HCT116 (cell line): ENCODE data around the gene VCAN.

Experiments used
- CTCF ChIP-seq, 3 experiments: fragments of 200-600 bp in 1 of 3; sonication (generic) in 1 of 3; IDR thresholded peaks in 2 of 3; conservative IDR thresholded peaks in 1 of 3; 2 replicates each; pipeline ENCODE4 v1.5.1; 2012 to 2017; ENCODE audit warnings: low read depth in 2 of 3, low read length in 2 of 3, antibody characterized with exemption in 1 of 3, borderline replicate concordance in 1 of 3, control low read depth in 1 of 3, mild to moderate bottlenecking in 1 of 3, mixed read lengths in 1 of 3, mixed run types in 1 of 3, moderate library complexity in 1 of 3; ENCODE audit not compliant: insufficient read depth in 1 of 3
- TCF7L2 ChIP-seq: IDR thresholded peaks from 2 replicates; pipeline ENCODE4 v1.7.0; 2011; ENCODE audit warnings: borderline replicate concordance, inconsistent platforms; ENCODE audit not compliant: insufficient read depth, insufficient read length; ENCODE audit errors: extremely low read depth
- TF ChIP-seq, protein P1 (sequence below): IDR thresholded peaks from 2 replicates; pipeline ENCODE4 v1.6.1; 2011; ENCODE audit warnings: mild to moderate bottlenecking, low read length, moderate library complexity; ENCODE audit not compliant: insufficient replicate concordance; ENCODE audit errors: extremely low read depth

- TF ChIP-seq, protein P1, sequence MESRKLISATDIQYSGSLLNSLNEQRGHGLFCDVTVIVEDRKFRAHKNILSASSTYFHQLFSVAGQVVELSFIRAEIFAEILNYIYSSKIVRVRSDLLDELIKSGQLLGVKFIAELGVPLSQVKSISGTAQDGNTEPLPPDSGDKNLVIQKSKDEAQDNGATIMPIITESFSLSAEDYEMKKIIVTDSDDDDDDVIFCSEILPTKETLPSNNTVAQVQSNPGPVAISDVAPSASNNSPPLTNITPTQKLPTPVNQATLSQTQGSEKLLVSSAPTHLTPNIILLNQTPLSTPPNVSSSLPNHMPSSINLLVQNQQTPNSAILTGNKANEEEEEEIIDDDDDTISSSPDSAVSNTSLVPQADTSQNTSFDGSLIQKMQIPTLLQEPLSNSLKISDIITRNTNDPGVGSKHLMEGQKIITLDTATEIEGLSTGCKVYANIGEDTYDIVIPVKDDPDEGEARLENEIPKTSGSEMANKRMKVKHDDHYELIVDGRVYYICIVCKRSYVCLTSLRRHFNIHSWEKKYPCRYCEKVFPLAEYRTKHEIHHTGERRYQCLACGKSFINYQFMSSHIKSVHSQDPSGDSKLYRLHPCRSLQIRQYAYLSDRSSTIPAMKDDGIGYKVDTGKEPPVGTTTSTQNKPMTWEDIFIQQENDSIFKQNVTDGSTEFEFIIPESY, result no peak
- TF ChIP-seq CTCF (IDR thresholded peaks at IDR 0.05 in 2 of 3, conservative IDR thresholded peaks at IDR 0.05 in 1 of 3; ENCODE audit: borderline replicate concordance in 1 of 3, insufficient read depth in 1 of 3, low read depth in 2 of 3, low read length in 2 of 3) (no peak), TCF7L2 (no peak)
Observed at GRCh38 chr5:83562791-83563557, 91.4 kb downstream of the VCAN start.
